PFSK-1 (cell line): Measurements from ENCODE around the gene OR11H7.

Experiments used
- FOXP2 ChIP-seq: optimal IDR thresholded peaks from 2 replicates; pipeline ENCODE3; 2011; ENCODE audit warnings: borderline replicate concordance, control low read depth, inconsistent platforms; ENCODE audit not compliant: insufficient read depth; ENCODE audit errors: extremely low read length, extremely low read depth
- POLR2AphosphoS5 ChIP-seq: IDR thresholded peaks from 2 replicates; pipeline ENCODE4 v1.6.1; 2012; ENCODE audit warnings: low read depth, mild to moderate bottlenecking, control low read depth, low read length, moderate library complexity
- SIN3A ChIP-seq: IDR thresholded peaks from 2 replicates; pipeline ENCODE4 v1.6.1; 2012; ENCODE audit warnings: mild to moderate bottlenecking, low read length, moderate library complexity, borderline replicate concordance; ENCODE audit not compliant: insufficient read depth
- TAF1 ChIP-seq: IDR thresholded peaks from 2 replicates; pipeline ENCODE4 v1.6.1; 2012; ENCODE audit warnings: low read length, control low read depth, borderline replicate concordance; ENCODE audit not compliant: insufficient read depth
- TF ChIP-seq, protein P1 (sequence below), 2 experiments: IDR thresholded peaks; 2 replicates each; pipeline versions ENCODE4 v1.6.1 to v1.8.0; 2011 to 2012; ENCODE audit warnings: low read depth in 2 of 2, low read length in 2 of 2, control low read depth in 1 of 2, inconsistent platforms in 1 of 2, mild to moderate bottlenecking in 1 of 2, moderate library complexity in 1 of 2; ENCODE audit not compliant: insufficient read depth in 1 of 2

DNA sequence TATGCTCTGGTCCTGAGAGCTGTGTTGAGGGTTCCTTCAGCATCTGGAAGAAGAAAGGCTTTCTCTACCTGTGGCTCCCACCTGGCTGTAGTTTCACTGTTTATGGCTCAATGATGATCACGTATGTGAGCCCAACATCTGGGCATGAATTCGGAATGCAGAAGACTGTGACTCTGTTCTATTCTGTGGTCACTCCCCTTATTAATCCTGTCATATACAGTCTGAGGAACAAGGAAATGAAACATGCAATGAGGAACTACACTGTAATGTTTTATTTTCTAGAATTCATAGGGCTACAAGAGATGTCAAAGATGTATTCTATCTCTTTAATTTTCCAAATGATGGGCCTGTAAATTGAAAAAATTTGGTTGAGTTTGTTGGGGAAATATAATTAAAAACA lies 48.9 kb upstream of the OR11H7 start:
- TF ChIP-seq TAF1 (no peak), POLR2AphosphoS5 (no peak), SIN3A (no peak), FOXP2 (no peak)
- TF ChIP-seq, protein P1, sequence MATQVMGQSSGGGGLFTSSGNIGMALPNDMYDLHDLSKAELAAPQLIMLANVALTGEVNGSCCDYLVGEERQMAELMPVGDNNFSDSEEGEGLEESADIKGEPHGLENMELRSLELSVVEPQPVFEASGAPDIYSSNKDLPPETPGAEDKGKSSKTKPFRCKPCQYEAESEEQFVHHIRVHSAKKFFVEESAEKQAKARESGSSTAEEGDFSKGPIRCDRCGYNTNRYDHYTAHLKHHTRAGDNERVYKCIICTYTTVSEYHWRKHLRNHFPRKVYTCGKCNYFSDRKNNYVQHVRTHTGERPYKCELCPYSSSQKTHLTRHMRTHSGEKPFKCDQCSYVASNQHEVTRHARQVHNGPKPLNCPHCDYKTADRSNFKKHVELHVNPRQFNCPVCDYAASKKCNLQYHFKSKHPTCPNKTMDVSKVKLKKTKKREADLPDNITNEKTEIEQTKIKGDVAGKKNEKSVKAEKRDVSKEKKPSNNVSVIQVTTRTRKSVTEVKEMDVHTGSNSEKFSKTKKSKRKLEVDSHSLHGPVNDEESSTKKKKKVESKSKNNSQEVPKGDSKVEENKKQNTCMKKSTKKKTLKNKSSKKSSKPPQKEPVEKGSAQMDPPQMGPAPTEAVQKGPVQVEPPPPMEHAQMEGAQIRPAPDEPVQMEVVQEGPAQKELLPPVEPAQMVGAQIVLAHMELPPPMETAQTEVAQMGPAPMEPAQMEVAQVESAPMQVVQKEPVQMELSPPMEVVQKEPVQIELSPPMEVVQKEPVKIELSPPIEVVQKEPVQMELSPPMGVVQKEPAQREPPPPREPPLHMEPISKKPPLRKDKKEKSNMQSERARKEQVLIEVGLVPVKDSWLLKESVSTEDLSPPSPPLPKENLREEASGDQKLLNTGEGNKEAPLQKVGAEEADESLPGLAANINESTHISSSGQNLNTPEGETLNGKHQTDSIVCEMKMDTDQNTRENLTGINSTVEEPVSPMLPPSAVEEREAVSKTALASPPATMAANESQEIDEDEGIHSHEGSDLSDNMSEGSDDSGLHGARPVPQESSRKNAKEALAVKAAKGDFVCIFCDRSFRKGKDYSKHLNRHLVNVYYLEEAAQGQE (IDR thresholded peaks at IDR 0.05; ENCODE audit: insufficient read depth in 1 of 2, low read depth in 2 of 2, low read length in 2 of 2) = no peak
